Activated CD4-positive, alpha-beta T cell treated with anti-CD3 and anti-CD28 coated beads, Interleukin-10, Interleukin-2, amounts not matched to agents 100 ng/mL and 50 ng/mL, durations not matched to agents 16 hours and 8 hours (primary cell): ENCODE data around the gene ATP4A.

Source experiments
- DNase-seq: peaks from one replicate; pipeline ENCODE4 v3.0.0-alpha.2; 2020

ATP4A gene

DNA sequence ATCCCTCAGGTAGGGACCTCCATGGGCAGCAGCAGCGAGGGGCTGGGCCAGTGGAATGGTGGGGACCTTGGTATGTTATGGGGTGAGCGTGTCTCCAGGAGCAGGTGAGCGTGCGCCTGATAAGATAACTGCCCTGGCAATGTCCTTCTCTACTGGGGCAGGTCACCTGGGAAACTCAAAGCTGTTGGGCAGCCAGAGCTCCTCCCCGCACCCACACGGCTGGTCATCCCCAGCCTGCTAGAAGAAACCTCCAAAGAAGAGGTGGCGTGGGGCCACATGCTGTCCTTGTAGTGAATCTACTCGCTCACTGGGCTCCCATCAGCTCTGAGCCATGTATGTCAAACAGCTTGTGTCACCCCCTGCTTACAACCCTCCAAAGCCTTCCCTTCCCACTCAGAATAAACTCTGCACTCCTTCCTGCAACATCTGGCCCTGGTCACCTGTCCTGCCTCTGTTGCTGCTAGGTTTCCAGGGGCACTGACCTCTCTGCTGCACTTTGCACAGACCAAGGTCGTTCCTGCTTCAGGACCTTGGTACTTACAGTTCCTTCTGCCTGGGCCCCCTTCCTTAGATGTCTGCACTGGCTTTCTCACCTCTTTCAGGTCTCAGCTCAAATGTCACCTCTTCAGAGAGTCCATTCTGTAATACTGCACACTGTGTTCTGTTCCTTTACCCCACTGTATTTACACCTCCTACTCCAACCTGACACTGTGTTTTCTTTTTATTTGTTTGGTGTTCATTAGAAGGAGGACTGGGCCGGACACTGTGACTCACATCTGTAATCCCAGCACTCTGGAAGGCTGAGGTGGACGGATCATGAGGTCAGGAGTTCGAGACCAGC, 1.8 kb upstream of the ATP4A start:
- DNase-seq, result no peak

- no peak for DNase-seq
Observed at GRCh38 chr19:35562776-35563175, 682 bp downstream of the ATP4A start.

GRCh38 chr19:35562336-35562735, 1.1 kb downstream of the ATP4A start:
- no peak for DNase-seq

GRCh38 chr19:35561436-35561835, 2.0 kb downstream of the ATP4A start:
- no peak for DNase-seq

DNA sequence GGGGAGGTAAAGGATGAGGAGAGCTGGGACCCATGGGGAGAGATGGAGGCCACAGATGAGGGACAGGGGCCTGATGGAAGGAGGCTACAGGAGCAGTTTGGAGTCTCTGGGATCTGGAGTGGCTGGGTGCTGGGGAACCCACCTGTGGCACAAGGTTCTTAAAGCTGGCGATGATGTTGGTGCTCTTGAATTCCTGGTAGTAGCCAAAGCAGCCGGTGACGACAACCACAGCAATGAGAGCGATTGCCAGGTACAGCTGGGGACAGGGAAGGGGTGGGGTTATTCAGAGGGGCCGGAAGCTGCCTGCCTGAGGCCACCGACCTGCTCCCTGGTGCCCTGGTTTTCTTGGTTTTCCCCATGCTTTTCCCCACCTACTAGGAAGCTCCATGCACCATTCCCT, 2.8 kb downstream of the ATP4A start:
- no peak for DNase-seq

- no peak for DNase-seq
Observed at GRCh38 chr19:35560271-35560670, 3.2 kb downstream of the ATP4A start.

DNA sequence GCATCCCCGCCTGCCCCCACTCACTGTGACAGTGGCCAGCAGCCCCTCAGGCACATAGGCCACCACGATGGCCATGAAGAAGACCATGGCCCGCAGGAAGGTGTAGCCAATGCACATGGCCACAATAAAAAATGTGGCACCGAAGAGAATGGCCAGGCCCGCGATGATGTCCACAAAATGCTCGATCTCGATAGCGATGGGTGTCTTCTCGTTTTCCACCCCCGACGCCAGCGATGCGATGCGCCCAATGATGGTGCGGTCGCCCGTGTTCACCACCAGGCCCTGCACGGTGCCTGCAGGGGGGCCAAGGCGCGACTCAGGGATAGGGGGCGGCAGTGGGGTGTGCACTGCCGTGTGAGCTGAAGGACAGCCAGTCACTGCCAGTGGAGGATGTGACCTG, 3.7 kb downstream of the ATP4A start:
- DNase-seq, result no peak

DNA sequence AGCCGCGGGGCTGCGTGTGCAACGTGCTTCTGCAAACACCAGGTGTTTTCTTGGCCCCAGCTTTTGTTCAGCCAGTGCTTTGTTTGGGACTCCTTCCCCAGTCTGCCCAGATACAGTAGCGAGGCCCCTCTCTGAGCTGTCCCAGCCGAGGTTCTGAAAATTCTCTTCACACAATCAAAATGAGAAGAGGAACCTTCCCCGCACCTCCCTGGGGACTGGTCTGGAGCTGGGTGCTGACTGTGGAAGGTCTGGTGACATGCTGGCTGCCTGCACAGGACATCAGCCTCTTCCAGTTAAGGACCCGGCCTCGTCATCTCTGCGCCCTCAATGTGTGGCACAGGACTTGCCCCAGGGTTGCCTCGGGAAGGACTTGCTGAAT, 4.2 kb downstream of the ATP4A start:
- no peak for DNase-seq

DNA sequence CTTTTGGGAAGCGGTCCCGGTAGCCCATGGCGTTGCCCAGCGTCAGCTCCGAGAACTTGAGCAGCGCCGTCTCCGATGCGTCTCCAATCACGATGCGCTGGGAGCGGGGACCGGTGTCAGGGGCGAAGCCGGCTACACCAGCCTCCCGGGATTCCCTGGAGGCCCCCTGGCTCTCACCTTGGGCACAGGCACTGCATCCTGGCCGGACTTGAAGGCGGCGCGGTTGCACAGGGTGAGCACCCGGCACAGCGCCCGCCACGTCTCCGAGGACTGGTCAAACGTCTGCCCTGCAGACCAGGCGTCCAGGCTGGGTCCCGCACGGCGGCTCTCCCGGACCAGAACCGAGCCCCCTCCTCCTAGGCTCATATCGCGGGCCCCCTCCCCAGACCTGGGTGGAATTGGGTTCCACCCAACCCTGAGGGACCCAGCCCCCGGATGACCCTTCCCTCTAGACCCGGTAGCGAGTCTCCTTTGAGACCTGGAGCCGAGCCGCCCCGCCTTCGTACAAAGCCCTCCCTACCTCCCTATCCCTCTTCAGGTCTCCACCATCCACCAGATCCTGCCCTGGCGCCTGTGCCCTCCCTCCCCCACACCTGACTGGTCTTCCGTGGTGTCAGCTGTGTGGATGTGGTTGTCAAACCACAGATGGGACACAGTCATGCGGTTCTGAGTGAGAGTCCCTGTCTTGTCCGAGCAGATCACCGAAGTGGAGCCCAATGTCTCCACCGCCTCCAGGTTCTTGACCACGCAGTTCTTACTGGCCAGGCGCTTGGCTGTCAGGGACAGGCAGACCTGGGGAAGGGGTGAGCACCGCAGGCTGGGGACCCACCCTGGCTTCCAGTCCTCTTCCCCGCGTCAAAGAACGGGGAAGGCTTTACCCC, 4.8 kb downstream of the ATP4A start:
- no peak for DNase-seq

DNA sequence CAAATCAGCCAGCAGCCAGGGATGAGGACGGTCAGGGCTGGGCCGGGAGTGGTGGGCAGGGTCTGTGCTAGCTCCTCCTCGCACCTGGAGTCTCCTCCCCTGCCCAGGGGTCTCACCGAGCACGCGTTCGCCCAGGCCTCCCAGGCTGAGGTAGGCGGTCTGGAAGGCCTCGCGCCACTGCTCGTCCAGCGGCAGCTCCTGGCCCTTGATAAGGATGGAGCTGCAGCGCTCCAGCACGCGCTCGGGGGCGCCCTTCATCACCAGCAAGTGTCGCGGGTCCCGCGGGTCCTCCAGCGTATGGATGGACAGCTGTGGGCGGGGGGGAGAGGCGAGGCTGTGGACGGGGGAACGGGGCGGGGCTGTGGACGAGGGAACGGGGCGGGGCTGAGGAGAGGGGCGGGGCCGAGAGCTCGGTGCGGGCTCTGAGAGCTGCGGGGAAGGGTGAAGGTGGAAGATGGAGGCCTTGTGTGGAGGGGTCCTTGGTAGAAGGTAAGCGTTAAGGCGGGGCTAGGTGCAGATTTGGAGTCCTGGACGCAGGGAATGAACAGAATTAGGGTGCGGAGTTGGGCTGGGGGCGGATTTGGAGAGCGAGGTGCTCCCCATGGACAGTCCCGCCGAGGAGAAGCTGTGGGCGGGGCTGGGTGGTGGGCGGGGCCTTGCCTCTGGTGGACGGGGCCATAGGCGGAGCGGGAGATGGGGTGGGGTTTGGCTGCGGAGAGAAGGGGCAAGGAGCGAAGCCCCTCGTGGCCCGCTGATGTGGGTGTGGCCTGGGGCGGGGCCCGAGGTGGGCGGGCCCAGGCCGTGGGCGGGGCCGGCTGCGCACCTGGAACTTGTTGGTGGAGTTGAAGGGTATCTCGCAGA, 5.7 kb downstream of the ATP4A start:
- DNase-seq, result peak; percentile 44

DNA sequence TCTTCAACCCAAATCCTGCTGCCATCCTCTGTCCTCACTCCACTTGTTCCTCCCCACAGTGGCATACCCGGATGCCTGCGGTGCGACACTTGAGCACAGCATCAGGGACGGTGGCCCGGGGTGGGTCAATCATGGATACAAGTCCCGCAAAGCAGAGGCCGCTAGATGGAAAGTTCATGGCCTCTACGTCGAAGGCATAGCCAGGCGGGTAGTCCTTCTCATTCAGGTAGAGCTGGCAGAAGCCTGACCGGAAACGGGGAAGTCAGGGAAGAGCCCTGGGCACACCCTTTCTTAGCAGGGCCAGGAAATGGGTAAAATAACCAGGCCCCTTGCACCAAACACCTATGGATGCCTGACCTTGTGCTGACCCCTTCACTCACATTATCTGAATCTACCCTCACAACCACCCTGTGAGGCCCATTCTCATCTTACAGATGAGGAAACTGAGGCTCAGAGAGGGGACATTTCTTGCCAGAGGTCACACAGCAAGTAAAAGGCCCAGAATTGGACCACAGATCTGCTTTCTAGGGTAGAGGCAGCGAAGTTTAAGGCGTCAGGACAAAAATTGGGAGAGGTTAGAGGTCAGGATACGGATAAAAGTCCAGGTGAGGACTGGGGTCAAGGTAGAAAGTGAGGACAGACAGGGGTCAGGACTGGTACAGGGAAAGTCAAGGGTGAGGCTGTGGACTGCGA, 6.5 kb downstream of the ATP4A start:
- DNase-seq, result no peak

- no peak for DNase-seq
Observed at GRCh38 chr19:35556025-35556590, 7.3 kb downstream of the ATP4A start.

GRCh38 chr19:35555301-35556005, 8.0 kb downstream of the ATP4A start:
- DNase-seq, result peak; percentile 26

- DNase-seq, result no peak
Observed at GRCh38 chr19:35554076-35554475, 9.4 kb downstream of the ATP4A start.

DNA sequence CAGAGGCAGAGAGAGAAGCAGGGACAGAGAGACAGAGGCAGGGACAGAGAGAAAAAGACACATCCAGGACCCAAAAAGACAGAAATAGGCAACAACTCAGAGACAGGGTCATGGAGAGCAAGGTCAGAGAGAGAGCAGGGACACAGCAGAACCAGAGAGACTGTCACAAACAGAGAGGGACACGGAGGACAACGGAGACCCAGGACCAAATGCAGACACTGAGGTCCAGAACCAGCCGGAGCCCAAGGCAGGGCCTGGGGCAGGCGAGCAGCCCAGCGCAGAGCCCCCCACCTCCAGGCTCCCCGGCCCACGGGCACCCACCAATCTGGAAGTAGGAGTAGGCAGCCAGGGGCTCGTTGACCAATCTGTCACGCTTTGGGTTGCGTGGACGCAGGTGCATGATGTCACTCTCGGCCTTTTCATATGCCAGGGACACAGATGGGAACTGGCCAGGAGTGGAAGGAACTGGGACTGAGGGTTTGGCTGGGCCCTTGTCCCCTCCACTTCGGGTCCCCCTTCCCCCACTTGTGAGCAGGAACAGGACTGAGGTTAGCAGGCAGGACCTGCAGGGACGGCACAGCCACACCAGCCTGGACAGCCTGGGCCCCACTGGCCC, 10.0 kb downstream of the ATP4A start:
- no peak for DNase-seq

DNA sequence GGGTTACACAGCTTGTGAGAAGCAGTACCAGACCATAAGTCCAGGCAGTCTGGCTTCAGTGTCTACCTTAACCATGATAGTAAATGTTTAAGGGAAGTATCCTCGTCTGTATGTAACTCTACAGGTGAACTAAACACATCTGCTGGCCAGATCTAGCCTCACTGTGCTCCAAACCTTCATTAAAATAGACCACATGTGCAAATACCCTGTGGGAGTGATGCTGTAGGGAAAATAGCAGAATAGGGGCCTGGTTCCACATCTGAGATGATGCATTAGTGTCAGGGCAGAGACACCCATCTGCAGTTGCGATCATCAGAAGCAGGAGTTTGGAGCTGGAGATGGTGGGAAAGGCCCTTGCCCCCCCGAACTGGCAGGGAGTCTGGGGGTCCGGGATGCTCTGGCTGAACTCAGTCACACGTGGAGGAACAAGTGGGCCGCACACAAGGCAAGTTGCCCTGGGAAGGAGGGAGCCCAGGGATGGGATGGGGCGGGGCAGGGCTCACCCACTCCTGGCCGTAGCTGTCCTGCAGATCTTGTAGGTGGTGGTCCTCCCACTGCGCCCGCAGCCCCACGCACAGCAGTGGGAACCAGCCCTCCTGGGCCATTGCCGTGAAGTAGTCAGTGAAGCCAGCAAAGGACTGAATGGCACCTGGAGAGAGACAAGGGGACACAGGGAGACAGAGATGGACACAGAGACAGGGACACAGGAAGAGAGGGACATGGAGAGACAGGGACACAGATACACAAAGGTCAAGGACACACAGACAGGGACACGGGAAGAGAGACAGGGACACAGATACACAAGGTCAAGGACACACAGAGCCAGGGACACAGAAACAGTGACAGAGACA, 10.7 kb downstream of the ATP4A start:
- DNase-seq, result no peak

DNA sequence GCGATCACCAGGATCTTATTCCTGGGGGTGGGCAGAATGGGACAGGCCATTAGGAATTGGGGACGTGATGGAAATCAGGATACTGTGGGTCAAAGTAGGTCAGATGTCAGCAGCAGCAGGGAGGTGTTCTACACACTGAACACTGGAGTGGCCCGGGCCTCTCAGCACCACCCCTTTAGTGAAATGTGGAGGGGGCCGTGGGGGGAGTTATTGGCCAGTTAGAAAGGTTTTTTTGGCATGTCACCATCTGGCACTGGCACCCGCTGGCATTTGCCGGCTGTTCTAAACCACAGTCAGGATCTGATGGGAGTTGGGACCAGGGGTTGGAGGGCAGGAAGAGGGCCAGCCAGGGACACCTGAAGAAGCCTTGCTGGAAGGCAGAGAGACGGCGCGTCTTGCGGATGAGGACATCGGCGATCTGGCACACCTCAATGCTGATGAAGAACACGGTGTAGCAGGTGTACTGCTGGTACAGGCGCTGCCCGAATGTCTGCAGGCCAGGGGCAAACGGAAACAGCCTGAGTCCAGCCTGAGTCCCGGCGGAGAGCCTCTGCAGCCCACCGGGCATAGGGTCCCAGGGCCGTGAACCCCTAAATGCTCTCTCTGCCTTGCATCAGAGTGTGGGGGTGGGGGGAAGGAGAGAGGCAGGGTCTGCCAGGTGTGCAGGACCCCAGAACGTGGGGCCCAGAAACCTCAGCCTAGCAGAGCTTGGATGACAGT, 12.2 kb downstream of the ATP4A start:
- DNase-seq, result no peak

DNA sequence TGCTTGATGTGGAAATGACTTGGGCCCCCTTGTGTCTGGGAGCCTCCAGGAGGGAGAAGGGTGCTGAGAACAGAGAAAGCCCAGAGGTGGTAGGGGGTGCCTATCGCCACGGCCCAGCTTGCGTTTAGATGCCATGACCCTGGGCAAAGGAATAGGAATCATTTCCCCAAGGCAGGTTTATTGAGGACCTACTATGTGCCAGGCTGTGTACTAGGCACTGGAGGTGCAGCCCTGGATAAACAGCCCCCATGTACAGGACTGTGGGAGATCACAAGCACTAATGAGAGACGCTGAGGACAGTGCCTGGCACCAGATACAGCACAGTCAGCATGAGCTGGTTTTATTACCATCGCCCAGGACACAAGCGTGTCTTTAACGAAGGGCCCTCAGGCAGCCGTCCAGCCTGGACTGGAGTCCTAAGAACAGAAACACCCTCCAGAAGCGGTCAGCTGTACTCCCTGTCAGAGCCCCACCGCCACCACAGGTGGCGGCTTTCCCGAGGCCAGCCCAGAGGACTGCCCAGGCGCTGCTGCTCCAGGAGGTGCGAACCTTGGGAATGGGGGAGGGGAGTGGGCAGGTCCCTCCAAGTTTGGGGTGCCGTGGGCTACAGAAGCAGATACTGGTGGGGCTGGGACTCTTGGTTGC, 13.5 kb downstream of the ATP4A start:
- no peak for DNase-seq
